PC-3 (cell line): ENCODE data around the gene DXO. TPM values are rescaled to one million over a fixed set of nuclear protein-coding genes. Genes with fewer than 3 reads are reported as not detected.

ENCODE experiments used
- ATAC-seq: fragments of 200-7000 bp; cut with Tn5 transposase; 2 replicates; pipeline ENCODE4 v1.9.1; 2020; ENCODE audit warnings: mild to moderate bottlenecking, moderate library complexity
- BruUV-seq: library from RNA; stranded (reverse); fragments of 400-500 nt; replicated peaks from 2 replicates; lab custom pipeline; 2021; lab: Mats Ljungman, UMichigan
- CTCF ChIA-PET: fragments of 300-600 bp; sonication (Branson Sonifier 250); formaldehyde crosslinking; loops from one replicate; lab custom pipeline; 2022; ENCODE audit warnings: antibody characterized with exemption; lab: Charles Lee
- POLR2A ChIA-PET: fragments of 300-600 bp; sonication (Branson Sonifier 250); formaldehyde crosslinking; loops from one replicate; lab custom pipeline; 2022; ENCODE audit warnings: antibody characterized with exemption; ENCODE audit not compliant: unreplicated experiment; lab: Charles Lee
- DNase-seq: peaks from one replicate; pipeline ENCODE4 v3.0.0-alpha.2; 2015
- H2AFZ ChIP-seq: fragments of 300-600 bp; sonication (generic); 2 replicates; pipeline ENCODE4 v1.6.0; 2016; ENCODE audit warnings: antibody characterized with exemption, low read length
- H3F3A ChIP-seq: fragments of 300-600 bp; sonication (generic); one replicate; pipeline ENCODE4 v1.6.0; 2017; ENCODE audit warnings: antibody characterized with exemption, low read length, control low read depth, mild to moderate bottlenecking; ENCODE audit not compliant: unreplicated experiment
- H3K27ac ChIP-seq: fragments of 300-600 bp; sonication (generic); 2 replicates; pipeline ENCODE4 v1.5.1; 2016; ENCODE audit warnings: mild to moderate bottlenecking, low read length
- H3K27me3 ChIP-seq: fragments of 300-600 bp; sonication (generic); 2 replicates; pipeline ENCODE4 v1.6.1; 2016; ENCODE audit warnings: low read length, mixed read lengths
- H3K36me3 ChIP-seq: fragments of 300-600 bp; sonication (generic); 2 replicates; pipeline ENCODE4 v1.6.1; 2016; ENCODE audit warnings: low read depth, mixed run types, low read length, mixed read lengths
- H3K4me1 ChIP-seq: fragments of 300-600 bp; sonication (generic); 2 replicates; pipeline ENCODE4 v1.5.1; 2016; ENCODE audit warnings: low read length; ENCODE audit not compliant: insufficient read depth
- H3K4me2 ChIP-seq: fragments of 300-600 bp; sonication (generic); 2 replicates; pipeline ENCODE4 v1.6.0; 2016; ENCODE audit warnings: low read length
- H3K4me3 ChIP-seq: fragments of 300-600 bp; sonication (generic); 2 replicates; pipeline ENCODE4 v1.5.1; 2016; ENCODE audit warnings: mild to moderate bottlenecking, low read length, mixed read lengths
- H3K79me2 ChIP-seq: fragments of 300-600 bp; sonication (generic); 2 replicates; pipeline ENCODE4 v1.6.1; 2017; ENCODE audit warnings: low read length, mixed read lengths
- H3K9ac ChIP-seq: fragments of 300-600 bp; sonication (generic); 2 replicates; pipeline ENCODE4 v1.6.0; 2016; ENCODE audit warnings: mild to moderate bottlenecking, low read length
- H3K9me2 ChIP-seq: fragments of 300-600 bp; sonication (generic); replicated peaks from 2 replicates; pipeline ENCODE4 v1.6.1; 2016; ENCODE audit warnings: mixed run types, low read length, mixed read lengths
- H3K9me3 ChIP-seq: fragments of 300-600 bp; sonication (generic); 2 replicates; pipeline ENCODE4 v1.6.1; 2016; ENCODE audit warnings: low read length, mixed read lengths
- H4K20me1 ChIP-seq: fragments of 300-600 bp; sonication (generic); 2 replicates; pipeline ENCODE4 v1.6.1; 2016; ENCODE audit warnings: low read length, mixed read lengths
- CTCF ChIP-seq: fragments of 300-600 bp; sonication (generic); conservative IDR thresholded peaks from 2 replicates; pipeline ENCODE4 v1.5.1; 2017; ENCODE audit warnings: antibody characterized with exemption, low read depth, mild to moderate bottlenecking, low read length
- EZH2 ChIP-seq: fragments of 300-600 bp; sonication (generic); IDR thresholded peaks from one replicate; pipeline ENCODE4 v1.6.1; 2017; ENCODE audit warnings: antibody characterized with exemption, mild to moderate bottlenecking, low read length; ENCODE audit not compliant: unreplicated experiment
- EZH2phosphoT487 ChIP-seq: fragments of 300-600 bp; sonication (generic); IDR thresholded peaks from 2 replicates; pipeline ENCODE4 v1.6.1; 2018; ENCODE audit warnings: mild to moderate bottlenecking, antibody characterized with exemption, low read length, borderline replicate concordance
- intact Hi-C: fragments of 100-400 bp; cut with micrococcal nuclease; formaldehyde crosslinking; loops from 2 replicates; pipeline ENCODE4 v1.9.0; 2023
- total RNA-seq: library from RNA; depleted of rRNA; stranded (reverse); fragments of >200 nt; gene quantifications from 2 replicates; pipeline ENCODE4 v1.2.3, GENCODE V29; 2014

DXO gene
- total RNA-seq, 1 experiment from 2014 or later, result 27.1 TPM

GRCh38 chr6:31952140-31952805, 19.7 kb downstream of the DXO start:
- Histone ChIP-seq H3K79me2 (peaks cover 11% of the 10 kb centered on the region), H3K9me3 (no peaks in the 10 kb centered on the region), H2AFZ (no peak overlapping the region), H3K36me3 (peaks cover 44% of the 10 kb centered on the region), H3K9ac (no peak overlapping the region), H4K20me1 (no peaks in the 10 kb centered on the region), H3K4me2 (no peak overlapping the region), H3K27me3 (no peaks in the 10 kb centered on the region), H3K9me2 (no peaks in the 10 kb centered on the region), H3K4me1 (peaks cover 7% of the 10 kb centered on the region; the same call in 1 of the 2 replicates), H3K27ac (no peak overlapping the region), H3K4me3 (no peak overlapping the region), H3F3A (no peaks in the 10 kb centered on the region)
- peak; percentile 66 for DNase-seq
- ChIA-PET CTCF (interaction anchor here (0.5 to 1.3 kb wide), 5 partner anchors 18 to 87 kb away, joined by 3 to 7 read pairs (median 4); no protein-coding TSS in a partner anchor), POLR2A (interaction anchor here (0.8 kb wide), 1 partner anchor 50 kb away, joined by 4 read pairs; the partner anchor contains the start of gene ZBTB12)
- ATAC-seq, result peak; percentile 82
- BruUV-seq, result no TSS peak
- intact Hi-C loops, result no loop called here
- TF ChIP-seq EZH2 (no peak), CTCF (peak; percentile 93)

GRCh38 chr6:31949926-31950548, 21.9 kb downstream of the DXO start:
- intact Hi-C loops, result no loop called here
- H3K27ac ChIP-seq, result no peak overlapping the region

More at GRCh38 chr6:31949926-31950548, 21.9 kb downstream of the DXO start:
- no peaks in the 10 kb centered on the region for H3F3A ChIP-seq
- peaks cover 32% of the 10 kb centered on the region for H3K36me3 ChIP-seq
- DNase-seq, result no peak
- H3K4me2 ChIP-seq, result no peak overlapping the region
- POLR2A ChIA-PET, result no interaction called here
- H3K27me3 ChIP-seq, result no peaks in the 10 kb centered on the region
- H3K79me2 ChIP-seq, result no peaks in the 10 kb centered on the region
- CTCF ChIA-PET, result no interaction called here
- no TSS peak for BruUV-seq
- H2AFZ ChIP-seq, result no peak overlapping the region
- no peak overlapping the region for H3K4me3 ChIP-seq
- TF ChIP-seq EZH2phosphoT487, result no peak
- TF ChIP-seq CTCF, result no peak
- TF ChIP-seq EZH2, result no peak
- no peak for ATAC-seq
- H3K4me1 ChIP-seq, result peaks cover 19% of the 10 kb centered on the region
- H3K9me3 ChIP-seq, result no peaks in the 10 kb centered on the region
- no peaks in the 10 kb centered on the region for H3K9me2 ChIP-seq
- H3K9ac ChIP-seq, result no peak overlapping the region
- no peaks in the 10 kb centered on the region for H4K20me1 ChIP-seq
